Retinal pigment epithelial cell (primary cell): ENCODE results near the gene VIPR2.
"Not testable (repeated sequence)": the region's sequence is repeated elsewhere in the genome, so short reads cannot be mapped to it uniquely, and the experiment has no call there.

Experiments used
- DNase-seq: peaks from one replicate; pipeline ENCODE4 v3.0.0-alpha.2; 2010; ENCODE audit warnings: low read depth
- H3K4me3 ChIP-seq: 2 replicates; pipeline ENCODE4 v1.5.1; 2011; ENCODE audit warnings: mild to moderate bottlenecking, low read length, control low read depth, moderate library complexity
- CTCF ChIP-seq: conservative IDR thresholded peaks from 2 replicates; pipeline ENCODE4 v1.5.1; 2011; ENCODE audit warnings: low read depth, low read length, control low read depth, inconsistent platforms

VIPR2 gene

GRCh38 chr7:158985583-158985982 is 159.1 kb downstream of the VIPR2 start:
- TF ChIP-seq CTCF = no peak
- DNase-seq = no peak
- no peak overlapping the region for H3K4me3 ChIP-seq

- H3K4me3 ChIP-seq, DNase-seq: not testable (repeated sequence)
Measured at GRCh38 chr7:158984007-158984406, 160.7 kb downstream of the VIPR2 start.

- not testable (repeated sequence) for DNase-seq, H3K4me3 ChIP-seq
Measured at GRCh38 chr7:158982080-158982479, 162.6 kb downstream of the VIPR2 start.

- no peak overlapping the region for H3K4me3 ChIP-seq
- no peak for TF ChIP-seq CTCF
- no peak for DNase-seq
Measured at GRCh38 chr7:158979635-158980351, 164.9 kb downstream of the VIPR2 start.

- H3K4me3 ChIP-seq = no peak overlapping the region
- DNase-seq = no peak
- TF ChIP-seq CTCF = no peak
Measured at GRCh38 chr7:158979023-158979529, 165.6 kb downstream of the VIPR2 start.
